ENCODE data around the gene COL11A2. TPM values are rescaled to one million over a fixed set of nuclear protein-coding genes. Genes with fewer than 3 reads are reported as not detected.

COL11A2 gene
- total RNA-seq, 1 donor from 2014 or later: 11.9 TPM

DNA sequence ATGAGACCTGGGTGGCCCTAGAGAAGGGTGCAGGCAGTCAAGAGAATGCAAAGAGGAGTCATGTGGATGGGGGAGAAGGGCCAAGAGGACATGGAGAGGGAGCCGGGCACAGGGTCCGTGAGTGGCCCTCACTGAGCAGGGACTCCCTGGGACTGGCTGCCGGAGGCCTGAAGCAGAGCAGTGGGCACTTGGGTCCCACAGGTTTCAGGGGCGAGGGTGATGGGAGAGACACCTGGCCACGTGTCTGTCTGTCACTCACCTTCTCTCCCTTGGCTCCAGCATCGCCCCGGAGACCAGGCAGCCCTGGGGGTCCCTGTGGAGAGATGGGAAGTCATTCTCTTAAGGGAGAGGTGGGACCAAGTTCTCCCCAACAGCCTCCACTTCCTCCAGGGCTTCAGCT lies 25.5 kb downstream of the COL11A2 start:
- Mint-ChIP-seq H3K4me3 (no peak overlapping the region), H3K27ac (no peak overlapping the region), H3K4me1 (ENCODE audit: unreplicated experiment) (no peaks in the 10 kb centered on the region), H3K27me3 (peaks cover 5% of the 10 kb centered on the region), H3K36me3 (no peaks in the 10 kb centered on the region), H3K9me3 (no peaks in the 10 kb centered on the region)
- no peak for DNase-seq (ENCODE audit: extremely low spot score, unreplicated experiment)
- TF ChIP-seq, protein P1, sequence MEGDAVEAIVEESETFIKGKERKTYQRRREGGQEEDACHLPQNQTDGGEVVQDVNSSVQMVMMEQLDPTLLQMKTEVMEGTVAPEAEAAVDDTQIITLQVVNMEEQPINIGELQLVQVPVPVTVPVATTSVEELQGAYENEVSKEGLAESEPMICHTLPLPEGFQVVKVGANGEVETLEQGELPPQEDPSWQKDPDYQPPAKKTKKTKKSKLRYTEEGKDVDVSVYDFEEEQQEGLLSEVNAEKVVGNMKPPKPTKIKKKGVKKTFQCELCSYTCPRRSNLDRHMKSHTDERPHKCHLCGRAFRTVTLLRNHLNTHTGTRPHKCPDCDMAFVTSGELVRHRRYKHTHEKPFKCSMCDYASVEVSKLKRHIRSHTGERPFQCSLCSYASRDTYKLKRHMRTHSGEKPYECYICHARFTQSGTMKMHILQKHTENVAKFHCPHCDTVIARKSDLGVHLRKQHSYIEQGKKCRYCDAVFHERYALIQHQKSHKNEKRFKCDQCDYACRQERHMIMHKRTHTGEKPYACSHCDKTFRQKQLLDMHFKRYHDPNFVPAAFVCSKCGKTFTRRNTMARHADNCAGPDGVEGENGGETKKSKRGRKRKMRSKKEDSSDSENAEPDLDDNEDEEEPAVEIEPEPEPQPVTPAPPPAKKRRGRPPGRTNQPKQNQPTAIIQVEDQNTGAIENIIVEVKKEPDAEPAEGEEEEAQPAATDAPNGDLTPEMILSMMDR (conservative IDR thresholded peaks at IDR 0.05): no peak

- H3K4me3 Mint-ChIP-seq: no peak overlapping the region
- TF ChIP-seq, protein P1 (conservative IDR thresholded peaks at IDR 0.05): no peak
- no peak overlapping the region for H3K27ac Mint-ChIP-seq
- peaks cover 8% of the 10 kb centered on the region for H3K27me3 Mint-ChIP-seq
- H3K9me3 Mint-ChIP-seq: no peaks in the 10 kb centered on the region
- H3K36me3 Mint-ChIP-seq: no peaks in the 10 kb centered on the region
- DNase-seq (ENCODE audit: extremely low spot score, unreplicated experiment): no peak
- H3K4me1 Mint-ChIP-seq (ENCODE audit: unreplicated experiment): peaks cover 2% of the 10 kb centered on the region
These were observed 25.9 kb downstream of the COL11A2 start for GRCh38 chr6:33166363-33166762.

- Mint-ChIP-seq H3K36me3 (no peaks in the 10 kb centered on the region), H3K4me1 (ENCODE audit: unreplicated experiment) (peaks cover 7% of the 10 kb centered on the region), H3K27ac (no peak overlapping the region), H3K4me3 (no peak overlapping the region), H3K27me3 (peaks cover 10% of the 10 kb centered on the region), H3K9me3 (no peaks in the 10 kb centered on the region)
- DNase-seq (ENCODE audit: extremely low spot score, unreplicated experiment): no peak
- TF ChIP-seq, protein P1 (conservative IDR thresholded peaks at IDR 0.05): no peak
These were observed 26.5 kb downstream of the COL11A2 start for GRCh38 chr6:33165581-33166258.

DNA sequence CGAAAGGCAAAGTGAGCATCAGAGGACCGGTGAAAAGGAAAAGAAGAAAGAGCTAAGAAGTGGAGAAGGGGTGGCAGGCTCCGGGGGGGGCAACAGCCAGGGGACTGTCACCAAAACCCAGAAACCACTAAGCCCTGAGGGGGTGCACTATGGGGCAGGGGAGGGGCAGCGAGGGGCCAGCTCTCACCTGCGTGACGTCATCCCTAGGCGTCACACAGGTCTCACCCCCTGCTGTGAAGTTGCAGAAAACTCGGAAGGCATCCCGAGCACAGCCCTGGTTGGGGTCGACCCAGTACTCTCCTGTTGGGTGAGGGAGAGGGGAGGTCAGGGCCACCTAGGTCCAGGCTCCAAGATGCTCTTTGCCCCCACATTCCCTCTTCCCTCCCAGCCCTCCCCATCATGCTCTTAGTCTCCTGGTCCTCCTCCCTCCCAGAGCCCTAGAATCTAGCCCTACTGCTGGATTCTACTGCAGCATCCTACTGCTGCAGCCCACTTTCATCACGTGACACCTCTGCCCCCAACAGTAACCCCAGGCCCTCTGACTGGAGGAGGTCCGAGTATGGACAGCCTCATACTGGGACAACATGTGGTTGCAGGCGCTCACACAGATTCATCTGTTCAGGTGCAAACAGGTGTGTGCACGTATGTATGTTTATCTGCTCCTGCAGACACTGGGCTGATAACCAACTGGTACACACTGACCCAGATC lies 27.4 kb downstream of the COL11A2 start:
- TF ChIP-seq, protein P1 (conservative IDR thresholded peaks at IDR 0.05): no peak
- peaks cover 7% of the 10 kb centered on the region for H3K4me1 Mint-ChIP-seq (ENCODE audit: unreplicated experiment)
- H3K36me3 Mint-ChIP-seq: no peaks in the 10 kb centered on the region
- H3K4me3 Mint-ChIP-seq: no peak overlapping the region
- peaks cover 10% of the 10 kb centered on the region for H3K27me3 Mint-ChIP-seq
- H3K27ac Mint-ChIP-seq: no peak overlapping the region
- no peak for DNase-seq (ENCODE audit: extremely low spot score, unreplicated experiment)
- H3K9me3 Mint-ChIP-seq: no peaks in the 10 kb centered on the region

DNA sequence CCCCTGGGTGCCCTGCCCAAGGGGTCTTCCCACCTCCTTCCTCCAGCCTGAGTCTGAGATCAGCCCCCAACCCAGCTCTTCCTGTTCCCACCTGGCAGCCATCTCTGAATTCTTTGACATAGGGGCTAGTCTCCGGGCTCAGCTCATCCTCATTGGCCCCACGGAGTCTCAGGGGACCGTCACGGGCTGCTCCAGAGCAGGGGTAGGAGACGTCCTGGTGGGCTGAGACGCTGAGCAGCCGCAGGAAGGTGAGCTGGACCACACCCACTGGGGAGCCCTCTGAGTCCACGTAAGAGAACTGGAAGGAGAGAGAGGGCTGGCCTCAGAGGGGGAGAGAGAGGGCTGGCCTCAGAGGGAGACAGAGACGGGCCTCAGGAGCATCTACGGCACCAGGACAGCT lies 28.1 kb downstream of the COL11A2 start:
- Mint-ChIP-seq H3K27ac (no peak overlapping the region), H3K27me3 (peaks cover 10% of the 10 kb centered on the region), H3K4me1 (ENCODE audit: unreplicated experiment) (peaks cover 7% of the 10 kb centered on the region), H3K9me3 (no peaks in the 10 kb centered on the region), H3K4me3 (peak overlapping the region; percentile 31), H3K36me3 (no peaks in the 10 kb centered on the region)
- DNase-seq (ENCODE audit: extremely low spot score, unreplicated experiment): no peak
- TF ChIP-seq, protein P1 (conservative IDR thresholded peaks at IDR 0.05): no peak
